HG03196 (cell line): Measurements from ENCODE around the gene PKP4.

Source experiments
- ATAC-seq: cut with Tn5 transposase; IDR thresholded peaks from one replicate; pipeline ENCODE4 v1.9.1; 2021; ENCODE audit not compliant: unreplicated experiment

The PKP4 gene

DNA sequence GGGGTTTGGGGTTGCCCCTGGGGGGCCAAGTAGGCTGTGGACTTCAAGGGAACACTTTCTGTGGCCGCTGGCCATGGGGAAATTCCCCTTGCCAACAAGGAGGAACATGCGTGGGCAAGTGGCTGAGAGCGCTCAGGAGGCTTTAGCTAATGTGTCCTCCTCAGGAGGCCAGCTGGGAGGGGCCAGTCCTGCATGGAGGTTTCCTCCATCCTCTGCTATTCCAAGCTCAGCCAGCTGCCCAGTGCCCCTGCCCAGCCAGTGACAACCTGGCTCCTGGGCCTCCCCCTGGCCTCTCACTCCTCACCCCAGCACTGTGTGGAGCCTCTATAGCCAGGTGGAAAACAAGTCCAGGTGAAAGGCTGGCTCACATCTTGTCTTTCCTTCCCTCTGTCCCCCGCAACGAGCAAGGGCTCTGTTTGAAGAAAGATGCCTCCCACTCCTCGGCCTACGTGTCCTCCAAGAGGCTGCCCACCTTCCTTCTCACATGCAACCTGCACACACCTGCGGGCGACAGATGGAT, 273.9 kb downstream of the PKP4 start:
- ATAC-seq = no peak

DNA sequence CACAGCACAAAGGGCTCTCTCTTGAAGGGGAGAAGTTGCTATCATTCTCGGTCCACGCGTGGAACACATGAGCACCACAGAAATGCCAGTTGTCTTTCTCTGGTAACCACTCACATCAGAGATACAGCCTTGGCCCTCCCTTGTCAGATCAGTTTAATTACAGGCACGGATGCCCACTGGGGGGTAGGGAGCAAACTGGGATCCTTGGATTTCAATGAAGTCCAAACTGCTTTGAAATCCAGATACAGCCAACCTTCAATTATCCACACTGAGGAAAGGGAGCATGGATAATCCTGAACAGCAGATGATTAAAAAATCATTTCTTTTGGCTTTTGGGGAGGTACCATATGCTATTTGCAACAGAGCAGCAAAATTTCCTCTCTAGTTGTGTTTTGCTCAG, 274.6 kb downstream of the PKP4 start:
- ATAC-seq = no peak
